OCI-LY3 (cell line): ENCODE data around the gene PLD1.

Experiments used
- H2AFZ ChIP-seq: fragments of 200-600, 300-600 bp; shearing (Covaris generic); 2 replicates; pipeline ENCODE4 v1.6.0; 2014; ENCODE audit warnings: antibody characterized with exemption, low read depth, low read length
- H3K27ac ChIP-seq: fragments of 200-600, 300-600 bp; sonication (generic); 2 replicates; pipeline ENCODE4 v1.5.1; 2014; ENCODE audit warnings: mild to moderate bottlenecking, low read length, moderate library complexity, mixed read lengths
- H3K27me3 ChIP-seq: fragments of 200-600, 300-600 bp; sonication (generic); 2 replicates; pipeline ENCODE4 v1.6.1; 2014; ENCODE audit warnings: low read depth, low read length, mixed read lengths
- H3K36me3 ChIP-seq: fragments of 200-600, 300-600 bp; sonication (generic); replicated peaks from 2 replicates; pipeline ENCODE3; 2014; ENCODE audit warnings: low read depth, low read length, mixed read lengths
- H3K4me1 ChIP-seq: fragments of 300-600, 200-600 bp; sonication (generic); 2 replicates; pipeline ENCODE4 v1.6.1; 2014; ENCODE audit warnings: low read length, mixed read lengths
- H3K4me2 ChIP-seq: fragments of 200-600, 300-600 bp; sonication (generic); 2 replicates; pipeline ENCODE4 v1.6.1; 2014; ENCODE audit warnings: low read length, mixed read lengths
- H3K4me3 ChIP-seq: fragments of 300-600, 200-600 bp; sonication (generic); 2 replicates; pipeline ENCODE4 v1.5.1; 2014; ENCODE audit warnings: antibody characterized with exemption, mild to moderate bottlenecking, low read length, moderate library complexity
- H3K79me2 ChIP-seq: fragments of 300-600, 200-600 bp; shearing (Covaris generic); 2 replicates; pipeline ENCODE4 v1.6.1; 2014; ENCODE audit warnings: mild to moderate bottlenecking, low read length, mixed read lengths
- H3K9ac ChIP-seq: fragments of 300-600, 200-600 bp; shearing (Covaris generic); 2 replicates; pipeline ENCODE4 v1.6.0; 2014; ENCODE audit warnings: mild to moderate bottlenecking, low read length, moderate library complexity
- H3K9me3 ChIP-seq: fragments of 200-600, 300-600 bp; shearing (Covaris generic); 2 replicates; pipeline ENCODE4 v1.6.1; 2014; ENCODE audit warnings: low read length, mixed read lengths; ENCODE audit not compliant: insufficient read depth
- H4K20me1 ChIP-seq: fragments of 200-600, 300-600 bp; sonication (generic); 2 replicates; pipeline ENCODE4 v1.6.1; 2016; ENCODE audit warnings: low read length, mixed read lengths; ENCODE audit not compliant: insufficient read depth
- CTCF ChIP-seq: fragments of 200-600, 300-600 bp; sonication (generic); IDR thresholded peaks from 2 replicates; pipeline ENCODE4 v1.5.1; 2014; ENCODE audit warnings: antibody characterized with exemption, low read length, low read depth
- EZH2phosphoT487 ChIP-seq: fragments of 200-600 bp; shearing (Covaris generic); IDR thresholded peaks from 2 replicates; pipeline ENCODE4 v1.6.1; 2018; ENCODE audit warnings: antibody characterized with exemption, mixed run types, low read depth

Gene PLD1

GRCh38 chr3:171682743-171683142 lies 127.5 kb downstream of the PLD1 start:
- Histone ChIP-seq H3K9me3 (no peaks in the 10 kb centered on the region), H3K4me2 (no peak overlapping the region), H2AFZ (no peak overlapping the region), H4K20me1 (no peaks in the 10 kb centered on the region), H3K27ac (no peak overlapping the region), H3K9ac (no peak overlapping the region), H3K27me3 (peaks cover 3% of the 10 kb centered on the region; the same call in 1 of the 2 replicates), H3K36me3 (no peaks in the 10 kb centered on the region), H3K4me1 (no peaks in the 10 kb centered on the region), H3K4me3 (no peak overlapping the region), H3K79me2 (no peaks in the 10 kb centered on the region)
- TF ChIP-seq CTCF (no peak), EZH2phosphoT487 (no peak)

- no peaks in the 10 kb centered on the region for H3K9me3 ChIP-seq
- no peaks in the 10 kb centered on the region for H3K79me2 ChIP-seq
- TF ChIP-seq EZH2phosphoT487 (no peak), CTCF (no peak)
- H3K4me3 ChIP-seq = no peak overlapping the region
- no peak overlapping the region for H2AFZ ChIP-seq
- H3K27ac ChIP-seq = no peak overlapping the region
- peaks cover 6% of the 10 kb centered on the region; the same call in 1 of the 2 replicates for H3K27me3 ChIP-seq
- no peak overlapping the region for H3K9ac ChIP-seq
- no peaks in the 10 kb centered on the region for H3K36me3 ChIP-seq
- no peak overlapping the region for H3K4me2 ChIP-seq
- H4K20me1 ChIP-seq = no peaks in the 10 kb centered on the region
- H3K4me1 ChIP-seq = no peaks in the 10 kb centered on the region
Observed at GRCh38 chr3:171680726-171681411, 129.4 kb downstream of the PLD1 start.

- no peak overlapping the region for H3K4me2 ChIP-seq
- H3K79me2 ChIP-seq = no peaks in the 10 kb centered on the region
- no peak overlapping the region for H2AFZ ChIP-seq
- no peak overlapping the region for H3K27ac ChIP-seq
- H3K36me3 ChIP-seq = no peaks in the 10 kb centered on the region
- TF ChIP-seq EZH2phosphoT487 = no peak
- no peak for TF ChIP-seq CTCF
- no peaks in the 10 kb centered on the region for H4K20me1 ChIP-seq
- no peaks in the 10 kb centered on the region for H3K9me3 ChIP-seq
- peaks cover 6% of the 10 kb centered on the region; the same call in 1 of the 2 replicates for H3K27me3 ChIP-seq
- H3K4me3 ChIP-seq = no peak overlapping the region
- no peak overlapping the region for H3K9ac ChIP-seq
- no peaks in the 10 kb centered on the region for H3K4me1 ChIP-seq
Observed at GRCh38 chr3:171678971-171679492, 131.3 kb downstream of the PLD1 start.

GRCh38 chr3:171677706-171678105 lies 132.6 kb downstream of the PLD1 start:
- H4K20me1 ChIP-seq = no peaks in the 10 kb centered on the region
- no peak overlapping the region for H3K4me2 ChIP-seq
- no peaks in the 10 kb centered on the region for H3K9me3 ChIP-seq
- no peak overlapping the region for H3K4me3 ChIP-seq
- no peak overlapping the region for H2AFZ ChIP-seq
- H3K27me3 ChIP-seq = 0 out of 2 replicates have a peak, but pooled peaks cover 3% of the 10 kb centered on the region
- no peak overlapping the region for H3K9ac ChIP-seq
- no peaks in the 10 kb centered on the region for H3K4me1 ChIP-seq
- no peak for TF ChIP-seq EZH2phosphoT487
- no peak for TF ChIP-seq CTCF
- no peak overlapping the region for H3K27ac ChIP-seq
- no peaks in the 10 kb centered on the region for H3K79me2 ChIP-seq
- no peaks in the 10 kb centered on the region for H3K36me3 ChIP-seq
